Stimulated activated CD8-positive, alpha-beta memory T cell treated with anti-CD3 and anti-CD28 coated beads, Interleukin-15, amount 100 ng/mL, for 4 hours (primary cell): Measurements from ENCODE around the gene RFNG.

ENCODE experiments used
- DNase-seq, 2 donors: peaks; one replicate each; pipeline ENCODE4 v3.0.0-alpha.2; 2020; ENCODE audit warnings: low read depth in 2 of 2

Gene RFNG

GRCh38 chr17:81999976-82000802 lies 51.4 kb downstream of the RFNG start:
- DNase-seq: no peak

GRCh38 chr17:81999587-81999975 lies 52.0 kb downstream of the RFNG start:
- no peak for DNase-seq

- no peak for DNase-seq
Measured at GRCh38 chr17:81998691-81999438, 52.7 kb downstream of the RFNG start.

GRCh38 chr17:81998212-81998611 lies 53.4 kb downstream of the RFNG start:
- DNase-seq: no peak
